Endodermal cell (in vitro differentiated cells): ENCODE results near the gene ABHD8. TPM values are rescaled to one million over a fixed set of nuclear protein-coding genes. Genes with fewer than 3 reads are reported as not detected.

Source experiments
- DNase-seq: peaks from one replicate; pipeline ENCODE4 v3.0.0-alpha.2; 2017
- H3K27ac ChIP-seq: 2 replicates; pipeline ENCODE4 v1.5.1; 2013; ENCODE audit warnings: mild to moderate bottlenecking, low read depth, low read length, moderate library complexity
- H3K27me3 ChIP-seq: 2 replicates; pipeline ENCODE4 v1.6.1; 2013; ENCODE audit warnings: mild to moderate bottlenecking, low read length, moderate library complexity; ENCODE audit not compliant: insufficient read depth, control insufficient read depth, poor library complexity, severe bottlenecking
- H3K36me3 ChIP-seq: 2 replicates; pipeline ENCODE4 v1.7.0; 2013; ENCODE audit warnings: mild to moderate bottlenecking, low read length, moderate library complexity; ENCODE audit not compliant: control insufficient read depth, insufficient read depth
- H3K4me1 ChIP-seq: one replicate; pipeline ENCODE4 v1.7.0; 2013; ENCODE audit warnings: low read length; ENCODE audit not compliant: control insufficient read depth, insufficient read depth
- H3K4me3 ChIP-seq: 2 replicates; pipeline ENCODE4 v1.5.1; 2013; ENCODE audit warnings: mild to moderate bottlenecking, low read length, moderate library complexity
- H3K9ac ChIP-seq: 2 replicates; pipeline ENCODE4 v1.6.1; 2013; ENCODE audit warnings: mild to moderate bottlenecking, low read length, moderate library complexity; ENCODE audit not compliant: poor library complexity, severe bottlenecking; ENCODE audit errors: extremely low read depth
- H3K9me3 ChIP-seq: 2 replicates; pipeline ENCODE4 v1.6.1; 2013; ENCODE audit warnings: mild to moderate bottlenecking, low read length, moderate library complexity; ENCODE audit not compliant: control insufficient read depth
- H3K27ac Mint-ChIP-seq: 2 replicates; pipeline ENCODE4 v1.8.0; 2020; ENCODE audit warnings: mixed read lengths
- H3K27me3 Mint-ChIP-seq: 2 replicates; pipeline ENCODE4 v1.8.0; 2021; ENCODE audit warnings: mild to moderate bottlenecking, mixed read lengths; ENCODE audit not compliant: insufficient read depth
- H3K36me3 Mint-ChIP-seq: 2 replicates; pipeline ENCODE4 v1.8.0; 2020; ENCODE audit warnings: low read depth, mixed read lengths
- H3K4me1 Mint-ChIP-seq: 2 replicates; pipeline ENCODE4 v1.8.0; 2020; ENCODE audit warnings: mixed read lengths
- H3K4me3 Mint-ChIP-seq: 2 replicates; pipeline ENCODE4 v1.8.0; 2020; ENCODE audit warnings: mild to moderate bottlenecking, moderate library complexity, mixed read lengths
- H3K9me3 Mint-ChIP-seq: 2 replicates; pipeline ENCODE4 v1.8.0; 2020; ENCODE audit warnings: mild to moderate bottlenecking, mixed read lengths
- CTCF ChIP-seq: fragments of 200-600 bp; sonication (generic); conservative IDR thresholded peaks from 2 replicates; pipeline ENCODE4 v1.5.0; 2021; ENCODE audit warnings: antibody characterized with exemption, mild to moderate bottlenecking
- WGBS, 2 experiments: methylation state at CpG; one replicate each; pipeline versions ENCODE4 v1.1.5 to v1.1.7; 2013; ENCODE audit warnings: missing lambda C conversion rate in 2 of 2, mixed read lengths in 1 of 2; ENCODE audit not compliant: insufficient coverage in 1 of 2, insufficient read length in 1 of 2; 5-methylcytosine and 5-hydroxymethylcytosine counted together
- total RNA-seq, 2 donors: library from RNA; stranded (reverse); fragmentation: NEBNext Ultra II Directional in 1 of 2; extraction: Animal tissue kit (Norgen Biotek cat#: 25700) in 1 of 2; gene quantifications; 2 replicates in 1 of 2; 3 replicates in 1 of 2; pipeline ENCODE4 v1.2.1, GENCODE V29; 2021

Gene ABHD8
- total RNA-seq, 2 donors from 2014 or later: 11.6 to 21.1 TPM

GRCh38 chr19:17262557-17262956 lies 40.7 kb downstream of the ABHD8 start:
- peaks cover 3% of the 10 kb centered on the region for H3K36me3 Mint-ChIP-seq
- Histone ChIP-seq H3K4me3 (no peak overlapping the region), H3K36me3 (no peaks in the 10 kb centered on the region), H3K9me3 (no peaks in the 10 kb centered on the region), H3K27ac (peak overlapping the region; percentile 32), H3K9ac (no peak overlapping the region), H3K4me1 (no peaks in the 10 kb centered on the region), H3K27me3 (no peaks in the 10 kb centered on the region)
- no peaks in the 10 kb centered on the region for H3K27me3 Mint-ChIP-seq
- H3K4me1 Mint-ChIP-seq: peaks cover 6% of the 10 kb centered on the region
- no peaks in the 10 kb centered on the region for H3K9me3 Mint-ChIP-seq
- no peak for DNase-seq
- TF ChIP-seq CTCF: no peak
- WGBS, 2 experiments: 92 to 94% methylated on average over 2 to 16 of the region's 16 CpGs
- H3K27ac Mint-ChIP-seq: no peak overlapping the region
- H3K4me3 Mint-ChIP-seq: no peak overlapping the region

- Histone ChIP-seq H3K36me3 (no peaks in the 10 kb centered on the region), H3K9ac (peak overlapping the region; percentile 22), H3K27me3 (no peaks in the 10 kb centered on the region), H3K4me3 (no peak overlapping the region), H3K9me3 (no peaks in the 10 kb centered on the region), H3K27ac (no peak overlapping the region), H3K4me1 (no peaks in the 10 kb centered on the region)
- H3K36me3 Mint-ChIP-seq: peaks cover 6% of the 10 kb centered on the region
- peak; percentile 97 for DNase-seq
- no peaks in the 10 kb centered on the region for H3K9me3 Mint-ChIP-seq
- peak; percentile 97 for TF ChIP-seq CTCF
- H3K4me1 Mint-ChIP-seq: peaks cover 6% of the 10 kb centered on the region
- no peaks in the 10 kb centered on the region for H3K27me3 Mint-ChIP-seq
- WGBS, 2 experiments: 13 to 22% methylated on average over 12 to 15 of the region's 15 CpGs
- no peak overlapping the region for H3K4me3 Mint-ChIP-seq
- H3K27ac Mint-ChIP-seq: peak overlapping the region; percentile 90
Measured at GRCh38 chr19:17260842-17261325, 42.3 kb downstream of the ABHD8 start.

- Histone ChIP-seq H3K27me3 (no peaks in the 10 kb centered on the region), H3K9me3 (no peaks in the 10 kb centered on the region), H3K4me3 (no peak overlapping the region), H3K36me3 (no peaks in the 10 kb centered on the region), H3K4me1 (no peaks in the 10 kb centered on the region), H3K9ac (no peak overlapping the region), H3K27ac (no peak overlapping the region)
- no peak for TF ChIP-seq CTCF
- no peak for DNase-seq
- Mint-ChIP-seq H3K4me3 (no peak overlapping the region), H3K9me3 (no peaks in the 10 kb centered on the region), H3K4me1 (peaks cover 6% of the 10 kb centered on the region), H3K27ac (no peak overlapping the region), H3K36me3 (peaks cover 6% of the 10 kb centered on the region), H3K27me3 (no peaks in the 10 kb centered on the region)
- WGBS, 2 experiments: 73% methylated on average over 1 of the region's 1 CpG; no CpG with 5 or more reads in 1 of the 2 experiments
Measured at GRCh38 chr19:17259934-17260333, 43.3 kb downstream of the ABHD8 start.
